ENCODE measurements around the gene PLEKHA1. TPM values are rescaled to one million over a fixed set of nuclear protein-coding genes. Genes with fewer than 3 reads are reported as not detected.

The PLEKHA1 gene
- total RNA-seq, 4 donors from 2014 or later, result 51.4 to 101 (median 62.1) TPM

DNA sequence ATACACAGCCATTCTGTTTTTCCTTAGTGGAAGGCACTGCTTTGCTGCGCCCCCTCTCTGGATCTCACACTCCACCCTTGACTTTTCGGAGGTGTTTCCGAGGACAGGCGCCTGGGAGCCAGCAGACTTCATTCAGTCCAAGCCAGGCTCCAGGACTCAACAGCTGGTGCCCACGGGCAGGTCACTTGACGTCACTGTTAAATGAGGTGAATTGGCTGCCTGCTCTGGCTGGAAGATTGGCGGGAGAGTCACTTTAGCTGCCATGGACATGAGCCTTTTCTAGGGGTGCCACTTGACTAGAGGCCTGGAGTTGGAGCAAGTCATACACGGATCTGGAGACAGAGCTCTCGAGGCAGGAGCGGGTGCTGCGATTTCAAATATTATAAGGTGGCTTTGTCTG, 90.1 kb downstream of the PLEKHA1 start:
- Histone ChIP-seq H3K9me3 (no peaks in the 10 kb centered on the region), H3K27ac (replicated peaks in 1 of 4) (no peak overlapping the region), H3K4me3 (no peak overlapping the region), H3K27me3 (no peaks in the 10 kb centered on the region), H3K36me3 (no peaks in the 10 kb centered on the region), H3K4me1 (peaks cover 27 to 60% (median 49%) of the 10 kb centered on the region in 4 donors)
- WGBS, result 92% methylated on average over 9 of the region's 11 CpGs
- TF ChIP-seq EP300 (IDR thresholded peaks at IDR 0.05) (no peak), POLR2A (IDR thresholded peaks at IDR 0.05; ENCODE audit: low read depth) (no peak), POLR2AphosphoS5 (IDR thresholded peaks at IDR 0.05) (no peak)
- TF ChIP-seq, protein P1, sequence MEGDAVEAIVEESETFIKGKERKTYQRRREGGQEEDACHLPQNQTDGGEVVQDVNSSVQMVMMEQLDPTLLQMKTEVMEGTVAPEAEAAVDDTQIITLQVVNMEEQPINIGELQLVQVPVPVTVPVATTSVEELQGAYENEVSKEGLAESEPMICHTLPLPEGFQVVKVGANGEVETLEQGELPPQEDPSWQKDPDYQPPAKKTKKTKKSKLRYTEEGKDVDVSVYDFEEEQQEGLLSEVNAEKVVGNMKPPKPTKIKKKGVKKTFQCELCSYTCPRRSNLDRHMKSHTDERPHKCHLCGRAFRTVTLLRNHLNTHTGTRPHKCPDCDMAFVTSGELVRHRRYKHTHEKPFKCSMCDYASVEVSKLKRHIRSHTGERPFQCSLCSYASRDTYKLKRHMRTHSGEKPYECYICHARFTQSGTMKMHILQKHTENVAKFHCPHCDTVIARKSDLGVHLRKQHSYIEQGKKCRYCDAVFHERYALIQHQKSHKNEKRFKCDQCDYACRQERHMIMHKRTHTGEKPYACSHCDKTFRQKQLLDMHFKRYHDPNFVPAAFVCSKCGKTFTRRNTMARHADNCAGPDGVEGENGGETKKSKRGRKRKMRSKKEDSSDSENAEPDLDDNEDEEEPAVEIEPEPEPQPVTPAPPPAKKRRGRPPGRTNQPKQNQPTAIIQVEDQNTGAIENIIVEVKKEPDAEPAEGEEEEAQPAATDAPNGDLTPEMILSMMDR (IDR thresholded peaks at IDR 0.05), result no peak
- no peak for DNase-seq (ENCODE audit: extremely low spot score)
- intact Hi-C loops (cut with DNase I), result no loop called here

DNA sequence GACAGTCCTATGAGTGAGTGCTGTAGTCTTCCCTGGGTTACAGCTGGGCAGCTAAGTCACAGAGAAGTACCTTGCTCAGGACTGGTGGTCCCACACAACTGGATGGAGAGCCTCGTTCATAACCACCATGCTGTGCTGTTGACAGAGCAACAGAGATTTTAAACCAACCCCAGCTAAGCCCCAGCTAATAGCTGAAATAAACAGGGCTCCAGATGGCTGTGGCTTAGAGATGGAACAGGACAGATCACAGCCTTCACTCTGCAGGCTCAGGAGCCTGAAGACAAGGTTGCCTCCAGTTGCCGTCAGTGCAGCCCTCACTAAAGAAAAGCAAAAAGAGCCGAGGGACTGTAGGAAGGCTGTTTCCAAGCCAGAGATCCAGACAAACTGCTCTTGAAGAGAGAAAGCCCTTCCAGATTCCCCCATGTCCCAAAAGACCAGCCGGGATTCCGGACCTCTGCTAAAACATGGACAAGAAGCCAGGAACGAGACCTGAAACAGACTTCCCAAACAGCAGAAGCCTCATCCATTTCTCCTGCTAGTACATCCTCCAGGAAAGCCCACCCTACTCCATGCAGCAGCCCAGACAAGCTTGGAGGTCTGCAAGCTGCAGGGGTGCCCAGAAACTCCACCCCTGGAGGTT, 91.0 kb downstream of the PLEKHA1 start:
- intact Hi-C loops (cut with DNase I), result no loop called here
- no peaks in the 10 kb centered on the region for H3K36me3 ChIP-seq
- no peak overlapping the region for H3K4me3 ChIP-seq
- H3K27ac ChIP-seq (replicated peaks in 1 of 4), result no peak overlapping the region
- H3K9me3 ChIP-seq, result no peaks in the 10 kb centered on the region
- TF ChIP-seq POLR2AphosphoS5 (IDR thresholded peaks at IDR 0.05), result no peak
- no peak for TF ChIP-seq POLR2A (IDR thresholded peaks at IDR 0.05; ENCODE audit: low read depth)
- TF ChIP-seq, protein P1 (IDR thresholded peaks at IDR 0.05), result no peak
- WGBS, result 70% methylated on average over 6 of the region's 6 CpGs
- H3K27me3 ChIP-seq, result no peaks in the 10 kb centered on the region
- no peak for DNase-seq (ENCODE audit: extremely low spot score)
- peaks cover 33 to 58% (median 49%) of the 10 kb centered on the region in 4 donors for H3K4me1 ChIP-seq

DNA sequence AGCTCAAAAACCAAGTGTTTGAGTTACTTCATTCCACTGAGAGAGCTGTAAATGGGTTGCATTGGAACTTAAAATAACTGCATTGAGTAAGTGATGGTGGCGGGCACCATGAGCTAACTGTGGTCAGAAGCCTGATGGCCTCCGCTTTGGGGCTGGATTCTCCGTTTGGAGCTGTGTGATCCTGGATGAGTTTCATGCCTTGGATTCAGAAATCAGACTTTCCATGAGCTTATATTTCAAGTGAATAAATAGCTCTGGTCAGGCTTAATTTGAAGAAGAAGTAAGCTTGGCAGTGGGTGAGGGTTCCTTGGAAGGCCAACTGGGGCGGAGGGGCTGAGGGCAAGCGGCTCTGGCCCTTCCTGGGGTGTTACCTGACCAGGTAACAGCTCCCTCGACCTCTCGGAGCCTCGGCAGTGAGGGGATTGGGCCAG, 92.5 kb downstream of the PLEKHA1 start:
- Histone ChIP-seq H3K27ac (replicated peaks in 1 of 4) (no peak overlapping the region), H3K9me3 (no peaks in the 10 kb centered on the region), H3K4me3 (no peak overlapping the region), H3K4me1 (peaks cover 33 to 52% (median 44%) of the 10 kb centered on the region in 4 donors), H3K27me3 (no peaks in the 10 kb centered on the region), H3K36me3 (no peaks in the 10 kb centered on the region)
- no peak for DNase-seq (ENCODE audit: extremely low spot score)
- TF ChIP-seq EP300 (IDR thresholded peaks at IDR 0.05), result no peak
- TF ChIP-seq, protein P1 (IDR thresholded peaks at IDR 0.05), result no peak
- TF ChIP-seq POLR2A (IDR thresholded peaks at IDR 0.05; ENCODE audit: low read depth), result no peak
- TF ChIP-seq POLR2AphosphoS5 (IDR thresholded peaks at IDR 0.05), result no peak
- intact Hi-C loops (cut with DNase I), result no loop called here
- WGBS, result 79% methylated on average over 8 of the region's 8 CpGs

DNA sequence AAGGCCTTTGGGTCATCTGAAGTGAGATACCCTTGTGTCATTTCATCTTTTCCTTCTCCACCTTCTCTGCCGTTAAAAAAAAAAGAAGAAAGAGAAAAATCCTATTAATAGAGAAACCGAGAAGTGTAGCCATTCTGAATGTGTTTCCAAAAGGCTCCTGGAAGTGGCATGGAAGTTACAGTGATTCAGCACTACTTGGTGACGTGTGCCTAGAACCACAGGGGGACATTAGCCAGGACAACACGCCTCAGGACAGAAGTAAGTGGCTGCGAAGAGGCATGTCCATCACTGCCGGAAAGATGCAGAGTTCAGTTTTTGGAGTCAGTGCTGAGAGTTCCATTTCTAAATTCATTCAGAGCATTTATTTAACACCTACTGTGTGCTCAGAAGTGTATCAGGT, 93.2 kb downstream of the PLEKHA1 start:
- Histone ChIP-seq H3K27ac (replicated peaks in 1 of 4) (no peak overlapping the region), H3K36me3 (no peaks in the 10 kb centered on the region), H3K4me3 (no peak overlapping the region), H3K9me3 (no peaks in the 10 kb centered on the region), H3K4me1 (peaks cover 33 to 52% (median 44%) of the 10 kb centered on the region in 4 donors), H3K27me3 (no peaks in the 10 kb centered on the region)
- intact Hi-C loops (cut with DNase I), result no loop called here
- 83% methylated on average over 6 of the region's 6 CpGs for WGBS
- DNase-seq (ENCODE audit: extremely low spot score), result no peak
- no peak for TF ChIP-seq EP300 (IDR thresholded peaks at IDR 0.05)
- TF ChIP-seq, protein P1 (IDR thresholded peaks at IDR 0.05), result no peak
